Epithelial cell of prostate (primary cell): Measurements from ENCODE around the gene C15orf40.
"Not testable (repeated sequence)": the region's sequence is repeated elsewhere in the genome, so short reads cannot be mapped to it uniquely, and the experiment has no call there.

Experiments used
- DNase-seq: peaks from one replicate; pipeline ENCODE4 v3.0.0-alpha.2; 2011; ENCODE audit warnings: low read depth, low spot score
- H3K27ac ChIP-seq: fragments of 450-650 bp; 2 replicates; pipeline ENCODE4 v1.5.1; 2017; ENCODE audit warnings: mild to moderate bottlenecking

C15orf40 gene

GRCh38 chr15:82959423-82959822, 52.0 kb downstream of the C15orf40 start:
- H3K27ac ChIP-seq, result no peak overlapping the region
- DNase-seq, result no peak

- no peak for DNase-seq
- no peak overlapping the region for H3K27ac ChIP-seq
Observed at GRCh38 chr15:82958638-82959037, 52.8 kb downstream of the C15orf40 start.

- DNase-seq, result no peak
- H3K27ac ChIP-seq, result peak within 1 kb of the TSS; percentile 58
Observed at GRCh38 chr15:82952158-82953081, 59.0 kb downstream of the C15orf40 start, which contains the start of gene HOMER2. TSS of gene HOMER2 (minus strand) at chr15:82952720. CDS start at chr15:82952535, 185 bp downstream.

- DNase-seq, result no peak
Observed at GRCh38 chr15:82951472-82952157, 59.8 kb downstream of the C15orf40 start.

GRCh38 chr15:82950746-82951370, 60.6 kb downstream of the C15orf40 start:
- H3K27ac ChIP-seq, result no peak overlapping the region
- DNase-seq, result no peak

More at GRCh38 chr15:82951472-82952157, 59.8 kb downstream of the C15orf40 start:
- peak overlapping the region; percentile 58 for H3K27ac ChIP-seq

- DNase-seq, result no peak
- no peak overlapping the region for H3K27ac ChIP-seq
Observed at GRCh38 chr15:82950295-82950694, 61.1 kb downstream of the C15orf40 start.

- DNase-seq, result no peak
Observed at GRCh38 chr15:82946155-82946701, 65.2 kb downstream of the C15orf40 start.

GRCh38 chr15:82945326-82945725, 66.1 kb downstream of the C15orf40 start:
- DNase-seq, result no peak

More at GRCh38 chr15:82946155-82946701, 65.2 kb downstream of the C15orf40 start:
- H3K27ac ChIP-seq, result no peak overlapping the region

GRCh38 chr15:82944821-82945220, 66.6 kb downstream of the C15orf40 start:
- no peak overlapping the region for H3K27ac ChIP-seq
- DNase-seq, result no peak

More at GRCh38 chr15:82945326-82945725, 66.1 kb downstream of the C15orf40 start:
- H3K27ac ChIP-seq, result no peak overlapping the region

- no peak for DNase-seq
- H3K27ac ChIP-seq, result no peak overlapping the region
Observed at GRCh38 chr15:82944056-82944455, 67.4 kb downstream of the C15orf40 start.

GRCh38 chr15:82943176-82943575, 68.3 kb downstream of the C15orf40 start:
- H3K27ac ChIP-seq, result peak overlapping the region; percentile 74
- DNase-seq, result no peak

- peak overlapping the region; percentile 74 for H3K27ac ChIP-seq
- DNase-seq, result peak; percentile 98
Observed at GRCh38 chr15:82942691-82943090, 68.7 kb downstream of the C15orf40 start.

- not testable (repeated sequence) for H3K27ac ChIP-seq, DNase-seq
Observed at GRCh38 chr15:82939678-82940077, 71.8 kb downstream of the C15orf40 start.
